Stimulated activated CD8-positive, alpha-beta memory T cell treated with anti-CD3 and anti-CD28 coated beads, Interleukin-4, amount 100 ng/mL, for 4 hours (primary cell): ENCODE measurements around the gene SNAP29.
"Not testable (repeated sequence)": the region's sequence is repeated elsewhere in the genome, so short reads cannot be mapped to it uniquely, and the experiment has no call there.

Experiments
- DNase-seq, 2 donors: peaks; one replicate each; pipeline ENCODE4 v3.0.0-alpha.2; 2020; ENCODE audit warnings: low read depth in 2 of 2, low spot score in 1 of 2

Gene SNAP29

DNA sequence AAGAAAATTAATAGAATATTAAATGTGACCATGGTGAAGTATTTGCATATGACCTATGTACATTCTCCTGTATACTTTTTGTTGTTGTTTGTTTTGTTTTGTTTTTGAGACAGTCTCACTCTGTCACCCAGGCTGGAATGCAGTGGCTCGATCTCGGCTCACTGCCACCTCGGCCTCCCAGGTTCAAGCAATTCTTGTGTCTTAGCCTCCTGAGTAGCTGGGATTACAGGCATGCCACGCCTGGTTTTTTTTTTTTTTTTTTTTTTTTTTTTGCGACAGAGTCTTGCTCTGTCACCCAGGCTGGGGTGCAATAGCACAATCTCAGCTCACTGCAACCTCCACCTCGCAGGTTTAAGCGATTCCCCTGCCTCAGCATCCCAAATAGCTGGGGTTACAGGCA, 38.9 kb downstream of the SNAP29 start:
- not testable (repeated sequence) for DNase-seq

DNA sequence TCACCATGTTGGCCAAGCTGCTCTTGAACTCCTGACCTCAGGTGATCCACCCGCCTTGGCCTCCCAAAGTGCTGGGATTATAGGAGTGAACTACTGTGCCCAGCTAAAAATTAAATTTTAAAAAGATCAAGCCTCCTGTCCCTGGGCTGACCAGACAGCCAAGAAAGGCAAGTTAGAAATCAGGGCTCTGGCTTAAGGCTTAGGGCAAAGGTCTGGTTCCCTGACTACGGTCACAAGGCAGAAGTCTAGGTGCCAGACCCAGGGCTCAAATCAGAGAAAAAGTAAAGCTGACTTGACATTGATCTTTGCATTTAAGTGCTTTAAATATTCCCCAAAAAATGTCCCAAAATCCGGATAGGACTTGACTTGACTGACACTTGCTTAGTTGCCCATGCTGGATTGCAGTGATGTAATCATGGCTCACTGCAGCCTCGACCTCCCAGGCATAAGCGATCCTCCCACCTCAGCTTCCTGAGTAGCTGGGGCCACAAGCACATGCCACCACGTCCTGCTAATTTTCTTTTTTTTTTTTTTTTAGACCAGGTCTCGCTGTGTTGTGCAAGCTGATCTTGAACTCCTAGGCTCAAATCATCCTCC, 41.1 kb downstream of the SNAP29 start:
- DNase-seq, result no peak

DNA sequence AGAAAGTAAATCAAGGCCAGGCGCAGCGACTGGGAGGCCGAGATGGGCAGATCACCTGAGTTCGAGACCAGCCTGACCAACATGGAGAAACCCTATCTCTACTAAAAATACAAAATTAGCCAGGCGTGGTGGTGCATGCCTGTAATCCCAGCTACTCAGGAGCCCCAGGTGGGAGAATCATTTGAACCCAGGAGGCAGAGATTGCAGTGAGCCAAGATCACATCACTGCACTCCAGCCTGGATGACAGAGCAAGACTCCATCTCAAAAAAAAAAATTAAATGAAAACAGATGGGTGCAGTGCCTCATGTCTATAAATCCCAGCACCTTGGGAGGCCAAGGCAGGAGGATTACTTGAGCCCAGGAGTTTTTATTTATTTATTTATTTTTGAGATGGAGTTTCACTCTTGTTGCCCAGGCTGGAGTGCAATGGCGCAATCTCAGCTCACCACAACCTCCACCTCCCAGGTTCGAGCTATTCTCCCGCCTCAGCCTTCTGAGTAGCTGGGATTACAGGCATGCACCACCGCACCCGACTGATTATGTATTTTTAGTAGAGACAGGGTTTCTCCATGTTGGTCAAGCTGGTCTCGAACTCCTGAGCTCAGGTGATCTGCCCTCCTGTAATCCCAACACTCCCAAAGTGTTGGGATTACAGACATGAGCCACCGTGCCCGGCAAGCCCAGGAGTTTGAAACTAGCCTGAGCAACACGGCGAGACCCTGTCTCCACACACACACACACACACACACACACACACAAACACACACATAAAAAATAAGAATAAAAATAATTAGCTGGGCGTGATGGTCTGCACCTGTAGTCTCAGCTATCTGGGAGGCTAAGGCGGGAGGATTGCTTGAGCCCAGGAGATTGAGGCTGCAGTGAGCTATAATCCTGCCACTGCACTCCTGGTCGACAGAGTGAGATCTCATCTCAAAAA, 42.6 kb downstream of the SNAP29 start:
- DNase-seq, result not testable (repeated sequence)

DNA sequence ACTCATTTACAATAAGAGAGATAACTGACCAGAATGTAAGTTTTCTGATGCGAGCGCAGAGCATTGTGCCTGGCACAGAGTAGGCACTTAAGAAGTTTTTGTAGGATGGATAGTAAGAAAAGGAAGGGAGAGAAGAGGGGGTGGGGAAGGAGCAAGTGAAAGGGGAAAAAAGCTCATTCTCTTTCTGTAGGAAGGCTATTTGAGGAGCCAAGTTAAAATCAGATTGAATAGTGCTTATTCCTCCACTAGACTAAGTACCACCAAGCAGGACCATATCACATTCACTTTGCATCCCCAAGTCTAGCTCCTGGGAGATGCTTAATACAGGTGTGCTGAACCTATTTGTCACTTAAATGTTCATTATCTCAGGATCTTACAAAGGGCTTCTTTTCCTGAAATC, 44.3 kb downstream of the SNAP29 start:
- DNase-seq, result no peak

DNA sequence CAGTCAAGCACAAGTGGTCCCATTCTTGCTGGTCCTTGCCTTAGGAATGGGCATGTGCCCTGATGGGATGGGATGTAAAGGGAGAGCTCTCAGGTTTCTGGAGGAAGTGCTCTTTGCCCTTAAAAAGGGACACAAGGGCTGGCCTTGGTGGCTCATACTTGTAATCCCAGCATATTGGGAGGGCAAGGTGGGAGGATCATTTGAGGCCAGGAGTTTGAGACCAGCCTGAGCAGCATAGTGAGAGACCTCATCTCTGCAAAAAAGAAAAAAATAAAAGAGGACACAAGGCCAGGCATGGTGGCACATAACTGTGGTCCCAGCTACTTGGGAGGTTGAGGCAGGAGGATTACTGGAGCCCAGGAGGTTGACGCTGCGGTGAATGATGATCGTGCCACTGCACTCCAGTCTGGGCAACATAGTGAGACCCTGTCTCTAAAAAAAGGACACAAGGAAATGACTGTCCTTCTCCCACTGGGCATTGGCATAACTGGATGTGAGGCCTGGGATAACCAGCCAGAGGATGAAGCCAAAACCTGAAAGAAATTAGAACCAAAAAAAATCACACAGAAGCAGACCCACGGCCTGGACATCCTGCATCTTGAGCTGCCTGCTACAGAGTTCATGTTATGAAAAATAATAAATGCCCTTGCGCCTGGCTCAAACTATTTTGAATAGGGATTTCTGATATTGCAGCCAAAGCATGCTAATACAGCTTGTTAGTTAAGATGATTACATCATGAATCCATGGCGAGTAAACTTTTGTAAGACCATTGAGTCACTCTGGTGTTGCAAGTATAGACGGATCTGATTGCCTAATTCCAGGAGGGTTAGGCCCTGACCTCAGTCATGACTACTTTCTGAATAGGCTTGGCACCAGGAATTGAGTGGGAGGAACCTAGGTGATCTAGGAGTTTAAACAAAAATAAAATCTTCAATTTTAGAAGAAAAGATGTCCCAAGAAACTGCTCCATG, 45.5 kb downstream of the SNAP29 start:
- DNase-seq, result no peak

DNA sequence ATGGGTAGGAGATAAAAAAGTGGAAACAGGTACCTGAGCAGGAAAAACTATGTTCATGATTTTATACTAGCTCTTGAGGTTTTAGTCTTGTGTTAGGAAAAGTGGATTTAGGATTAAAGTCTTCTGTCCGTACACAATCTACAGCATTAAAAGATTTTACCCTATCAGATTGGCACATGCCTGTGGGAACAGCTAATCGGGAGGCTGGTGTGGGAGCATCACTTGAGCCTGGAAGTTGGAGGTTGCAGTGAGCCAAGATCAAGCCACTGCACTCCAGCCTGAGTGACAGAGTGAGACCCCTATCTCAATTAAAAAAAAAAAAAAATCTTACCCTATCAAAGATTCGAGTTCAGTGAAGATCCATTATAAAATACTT, 46.2 kb downstream of the SNAP29 start:
- DNase-seq, result no peak

DNA sequence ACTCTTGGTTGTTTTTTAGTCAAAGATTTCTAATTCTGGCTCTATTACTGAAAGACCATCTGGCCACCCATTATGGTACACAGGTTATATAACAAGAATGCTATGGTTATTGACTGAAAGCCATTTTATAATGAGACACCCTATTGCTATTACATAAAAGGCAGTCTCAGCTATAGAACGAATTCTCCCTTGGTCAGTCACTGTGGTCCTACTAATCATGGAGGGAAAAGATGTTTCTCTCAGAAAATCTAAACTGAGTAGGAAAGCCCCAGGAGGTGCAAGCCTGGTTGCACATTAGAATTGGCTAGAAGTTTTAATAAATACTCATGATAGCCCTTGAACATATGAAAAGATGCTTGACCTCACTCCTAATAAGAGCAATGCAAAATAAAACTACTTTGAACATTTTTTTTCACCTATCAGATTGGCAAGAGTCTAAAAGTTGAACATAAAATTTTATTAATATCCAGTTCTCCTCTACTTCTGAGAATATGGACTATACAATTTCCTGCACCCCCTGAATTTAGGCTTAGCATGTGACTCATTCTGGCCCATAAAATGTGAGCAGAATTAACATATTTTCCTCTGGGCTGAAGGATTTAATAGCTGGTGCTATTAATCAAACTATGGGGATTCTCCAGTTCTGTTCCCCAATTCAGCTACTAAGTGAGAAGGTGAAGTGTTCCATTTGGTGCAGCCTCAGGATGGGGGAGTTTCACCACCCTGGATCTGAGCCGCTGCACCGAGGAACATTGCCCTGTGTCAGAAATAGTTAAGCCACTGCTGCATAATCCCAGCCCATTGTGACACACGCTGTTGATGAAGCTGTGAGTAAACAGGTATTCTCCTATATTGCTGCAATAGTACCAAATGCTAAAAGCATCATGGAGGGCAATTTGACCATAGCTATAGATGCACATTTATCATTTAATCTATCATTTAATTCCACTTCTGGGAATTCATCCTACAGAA, 46.9 kb downstream of the SNAP29 start:
- DNase-seq, result no peak

DNA sequence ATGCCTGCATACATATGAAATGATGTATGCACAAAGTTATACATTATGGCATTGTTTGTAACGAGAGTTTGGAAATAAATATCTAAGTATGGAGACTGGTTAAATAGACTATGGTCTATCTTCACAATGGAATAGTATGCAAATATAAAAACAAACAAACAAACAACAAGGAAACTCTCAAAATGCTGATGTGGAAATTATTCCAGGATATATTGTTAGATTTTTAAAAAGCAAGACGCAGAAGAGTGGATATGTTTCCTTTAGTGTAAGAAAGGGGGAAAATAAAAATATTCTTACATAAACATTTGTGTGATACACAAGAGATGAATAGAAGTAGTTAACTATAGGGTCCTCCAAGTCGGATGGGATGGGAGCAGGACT, 47.6 kb downstream of the SNAP29 start:
- DNase-seq, result no peak

DNA sequence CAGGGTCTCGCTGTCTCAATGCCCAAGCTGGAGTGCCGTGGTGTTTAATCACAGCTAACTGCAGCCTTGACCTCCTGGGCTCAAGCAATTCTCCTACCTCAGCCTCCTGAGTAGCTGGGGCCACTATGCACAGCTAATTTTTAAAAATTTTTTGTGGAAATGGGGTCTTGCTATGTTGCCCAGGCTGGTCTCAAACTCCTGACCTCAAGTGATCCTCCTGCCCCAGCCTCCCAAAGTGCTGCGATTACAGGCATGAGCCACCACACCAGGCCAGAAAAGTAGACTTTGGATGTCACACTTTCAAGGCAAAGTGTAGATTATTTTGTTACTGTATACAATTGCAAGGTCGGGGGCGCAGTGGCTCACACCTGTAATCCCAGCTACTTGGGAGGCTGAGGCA, 49.9 kb downstream of the SNAP29 start:
- not testable (repeated sequence) for DNase-seq

DNA sequence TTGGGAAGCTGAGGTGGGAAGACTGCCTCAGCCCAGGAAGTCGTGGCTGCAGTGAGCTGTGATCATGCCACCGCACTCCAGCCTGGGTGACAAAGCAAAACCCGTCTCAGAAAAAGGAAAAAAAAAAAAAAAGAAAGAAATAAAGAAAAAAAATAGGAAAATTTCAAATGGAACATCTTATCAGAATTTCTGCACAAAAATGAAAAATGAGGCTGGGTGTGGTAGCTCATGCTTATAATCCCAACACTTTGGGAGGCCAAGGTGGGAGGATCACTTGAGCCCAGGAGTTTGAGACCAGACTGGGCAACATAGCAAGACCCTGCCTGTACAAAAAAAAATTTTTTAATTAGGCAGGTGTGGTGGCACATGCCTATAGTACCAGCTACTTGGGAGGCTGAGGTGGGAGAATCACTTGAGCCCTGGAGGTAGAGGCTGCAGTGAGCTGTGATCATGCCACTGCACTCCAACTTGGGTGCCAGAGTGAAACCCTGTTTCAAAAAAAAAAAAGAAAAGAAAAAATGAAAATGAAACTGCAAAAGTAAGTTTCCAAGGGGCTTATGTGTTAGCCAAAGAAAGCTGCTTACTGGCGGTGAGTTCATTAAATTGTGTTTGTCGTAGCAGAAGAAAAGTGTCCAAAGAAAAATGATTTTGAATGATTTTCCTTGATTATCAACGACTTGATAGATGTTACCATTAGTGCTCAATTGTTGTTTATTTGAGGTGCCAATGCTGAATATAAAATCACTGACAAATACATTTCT, 50.9 kb downstream of the SNAP29 start:
- DNase-seq, result no peak

DNA sequence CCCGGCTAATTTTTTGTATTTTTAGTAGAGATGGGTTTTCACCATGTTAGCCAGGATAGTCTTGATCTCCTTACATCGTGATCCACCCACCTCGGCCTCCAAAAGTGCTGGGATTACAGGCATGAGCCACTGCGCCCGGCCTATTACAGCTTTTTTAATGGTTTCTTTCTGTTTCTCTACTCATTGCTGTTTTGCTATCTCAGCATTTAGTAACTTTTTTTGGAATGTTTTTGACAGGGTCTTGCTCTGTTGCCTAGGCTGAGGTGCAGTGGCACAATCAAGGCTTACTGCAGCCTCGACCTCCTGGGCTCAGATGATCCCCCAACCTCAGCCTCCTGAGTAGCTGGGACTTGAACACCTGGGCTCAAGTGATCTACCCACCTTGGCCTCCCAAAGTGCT, 53.7 kb downstream of the SNAP29 start:
- DNase-seq, result no peak

DNA sequence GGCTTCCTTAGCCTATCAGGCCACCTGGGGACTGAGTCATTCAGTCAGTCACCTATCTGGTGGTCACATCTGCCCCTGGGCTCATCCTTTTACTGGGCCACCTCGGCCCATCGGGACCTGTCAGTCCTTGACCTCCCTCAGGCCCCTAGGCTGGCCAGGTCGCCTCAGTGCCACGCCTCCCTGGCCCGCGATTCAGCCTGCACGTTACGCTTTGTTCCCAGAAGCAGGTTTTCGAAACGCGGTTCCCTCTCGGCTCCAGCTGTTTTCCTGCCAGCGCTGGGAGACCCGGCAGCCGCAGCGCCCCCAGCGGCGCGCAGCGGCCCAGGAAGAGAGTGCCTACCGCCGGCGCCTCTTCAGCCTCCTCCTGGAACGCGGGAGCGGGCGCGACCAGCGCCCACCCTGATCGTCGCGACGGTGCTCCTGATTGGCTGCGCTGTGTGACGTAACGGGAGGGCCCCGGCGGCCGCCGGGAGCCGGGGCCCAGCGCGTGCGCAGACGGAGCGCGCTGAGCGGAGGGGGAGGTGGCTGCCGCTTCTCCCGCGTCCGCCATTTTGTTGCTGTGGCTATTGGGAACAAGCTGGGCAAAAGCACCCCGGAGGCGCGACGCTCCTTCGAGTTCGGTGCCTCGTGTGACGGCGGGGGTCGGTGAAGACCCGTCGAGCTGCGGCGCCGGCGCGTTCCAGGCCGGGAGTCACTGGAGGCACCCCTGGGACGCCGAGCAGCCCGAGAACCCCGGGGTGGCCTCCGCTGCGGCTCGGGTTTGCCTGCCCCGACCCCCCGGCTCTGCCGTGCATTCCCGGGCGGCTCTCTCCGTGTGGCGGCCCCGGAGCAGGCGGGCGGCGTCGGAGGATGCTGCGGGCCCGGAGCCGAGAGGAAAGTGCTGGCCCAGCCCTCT, 58.4 kb downstream of the SNAP29 start, which contains the start of gene CRKL:
CRKL (plus strand) TSS at position 492 of the 895 bp plus-strand sequence. CDS start 528 bp downstream, outside the sequence.
- DNase-seq, result peak; percentile 84 to 91

DNA sequence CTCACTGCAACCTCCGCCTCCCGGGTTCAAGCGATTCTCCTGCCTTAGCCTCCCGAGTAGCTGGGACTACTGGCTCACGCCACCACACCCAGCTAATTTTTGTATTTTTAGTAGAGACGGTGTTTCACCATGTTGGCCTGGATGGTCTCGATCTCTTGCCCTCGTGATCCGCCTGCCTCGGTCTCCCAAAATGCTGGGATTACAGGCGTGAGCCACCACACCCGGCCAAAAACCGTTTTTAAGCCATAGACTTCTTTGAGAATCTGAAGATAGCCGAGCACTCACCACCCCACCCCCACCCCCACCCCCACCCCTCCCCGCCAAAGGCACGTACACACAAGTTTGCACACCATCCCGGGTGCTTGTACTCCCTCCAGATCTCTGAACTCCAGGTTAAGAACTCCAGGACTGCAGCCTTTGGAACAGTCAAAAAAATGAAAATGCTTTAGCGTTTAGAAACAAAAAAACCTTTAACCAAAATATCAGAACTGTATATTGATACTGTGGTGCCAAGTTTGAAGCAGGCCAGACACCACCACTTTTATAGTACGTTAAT, 59.9 kb downstream of the SNAP29 start:
- DNase-seq, result no peak

DNA sequence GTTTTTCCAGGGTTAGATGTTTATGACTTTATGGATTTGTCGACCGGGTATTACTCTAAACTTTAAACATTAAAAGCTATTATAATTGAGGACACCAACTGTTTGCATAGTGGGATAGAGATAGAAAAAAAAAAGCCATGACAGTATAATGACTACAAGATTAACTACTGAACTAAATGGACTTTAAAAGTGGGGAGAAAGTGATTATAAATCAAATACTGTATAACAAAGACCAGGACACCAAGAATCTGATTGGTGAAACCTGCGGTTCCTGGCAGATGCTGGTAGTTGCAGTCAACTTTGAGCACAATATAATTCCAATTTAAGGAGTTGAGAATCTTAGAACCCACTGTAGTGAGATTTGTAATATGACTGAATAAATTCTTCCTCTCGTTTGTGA, 60.9 kb downstream of the SNAP29 start:
- DNase-seq, result no peak

DNA sequence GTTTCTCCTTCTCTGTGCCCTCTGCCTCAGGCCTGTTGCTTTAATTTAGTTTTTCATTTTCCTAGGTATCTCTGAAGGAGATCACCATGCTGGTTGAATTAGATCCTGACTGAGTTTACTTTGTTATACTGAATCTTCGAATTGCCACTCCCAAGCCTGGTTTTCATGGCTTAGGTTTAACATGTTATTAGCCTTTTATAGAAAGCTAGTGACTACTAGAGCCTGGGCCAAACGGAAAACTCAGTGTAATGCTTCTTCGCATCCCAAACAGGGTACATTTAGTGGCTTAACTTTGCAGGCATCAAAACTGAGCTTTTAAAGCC, 62.0 kb downstream of the SNAP29 start:
- no peak for DNase-seq

DNA sequence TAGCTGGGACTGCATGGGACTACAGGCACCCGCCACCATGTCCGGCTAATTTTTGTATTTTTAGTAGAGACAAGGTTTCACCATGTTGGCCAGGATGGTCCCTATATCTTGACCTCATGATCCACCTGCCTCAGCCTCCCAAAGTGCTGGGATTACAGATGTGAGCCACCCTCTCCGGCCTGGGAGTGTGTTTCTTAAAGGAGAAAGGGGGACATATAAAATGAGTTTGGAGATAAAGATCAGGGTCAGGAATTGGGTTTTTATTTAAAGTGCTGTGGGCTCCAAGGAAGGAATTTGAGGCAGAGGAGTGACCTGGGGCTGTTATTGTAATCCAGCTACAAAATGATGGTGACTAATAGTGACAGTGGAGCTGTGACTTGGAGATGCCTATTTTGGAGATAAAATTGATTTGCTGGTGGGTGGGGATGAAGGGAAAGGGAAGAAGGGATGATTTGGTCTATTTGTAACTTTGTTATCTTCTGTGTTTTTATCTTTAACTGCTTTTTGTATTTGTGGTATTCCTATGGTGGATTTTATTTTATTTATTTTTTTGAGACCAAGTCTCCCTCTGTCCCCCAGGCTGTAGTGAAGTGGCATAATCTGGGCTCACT, 63.4 kb downstream of the SNAP29 start:
- DNase-seq, result no peak

DNA sequence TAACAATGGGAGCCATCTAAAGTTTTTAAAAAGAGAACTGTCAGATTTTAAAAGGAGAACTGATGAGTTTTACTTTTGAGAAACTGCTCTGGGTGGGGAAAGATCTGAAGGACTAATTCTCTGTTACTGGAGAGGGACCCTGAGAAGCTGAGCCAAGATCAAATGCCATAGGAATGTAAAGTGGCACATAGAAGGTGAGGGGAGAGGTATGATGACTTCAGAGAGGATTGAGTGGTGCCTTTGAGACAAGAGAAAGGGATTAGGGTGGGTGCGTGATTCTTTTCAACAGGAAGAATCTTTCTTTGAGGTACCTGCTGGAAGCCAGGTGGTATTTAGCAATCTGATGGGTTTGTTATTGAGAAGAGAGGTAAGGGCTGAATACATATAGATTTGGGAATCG, 67.4 kb downstream of the SNAP29 start:
- DNase-seq, result no peak
